ENCODE results near the gene SLAIN2.

The SLAIN2 gene

DNA sequence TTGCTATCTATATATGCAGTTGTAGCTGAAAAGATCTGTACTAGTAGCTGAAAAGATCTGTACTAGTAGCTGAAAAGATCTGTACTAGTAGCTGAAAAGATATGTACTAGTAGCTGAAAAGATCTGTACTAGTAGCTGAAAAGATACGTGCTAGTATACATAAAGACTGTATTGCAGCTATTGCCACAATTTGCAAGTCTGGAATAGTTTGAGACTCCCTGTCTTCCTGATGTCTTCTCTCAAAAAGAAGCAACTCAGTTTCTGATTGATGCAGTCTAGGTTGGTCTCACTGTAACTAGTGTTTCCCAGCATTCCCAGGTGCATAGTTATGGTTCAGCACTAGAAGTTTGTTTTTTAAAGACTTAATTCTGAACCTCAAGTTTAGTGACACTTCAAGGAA lies 15.0 kb downstream of the SLAIN2 start:
- no peaks in the 10 kb centered on the region for H3K27me3 ChIP-seq (ENCODE audit: control insufficient read depth, insufficient read depth, low read length)
- H3K36me3 ChIP-seq (ENCODE audit: control insufficient read depth, insufficient read depth, low read length): no peaks in the 10 kb centered on the region
- no peak overlapping the region for H3K9ac ChIP-seq (ENCODE audit: low read length)
- H3K4me1 ChIP-seq (ENCODE audit: control insufficient read depth, insufficient read depth, low read length): peaks cover 5% of the 10 kb centered on the region
- H3K4me3 ChIP-seq (ENCODE audit: low read length): no peak overlapping the region
- no peak overlapping the region for H3K27ac ChIP-seq (ENCODE audit: low read depth, low read length)

DNA sequence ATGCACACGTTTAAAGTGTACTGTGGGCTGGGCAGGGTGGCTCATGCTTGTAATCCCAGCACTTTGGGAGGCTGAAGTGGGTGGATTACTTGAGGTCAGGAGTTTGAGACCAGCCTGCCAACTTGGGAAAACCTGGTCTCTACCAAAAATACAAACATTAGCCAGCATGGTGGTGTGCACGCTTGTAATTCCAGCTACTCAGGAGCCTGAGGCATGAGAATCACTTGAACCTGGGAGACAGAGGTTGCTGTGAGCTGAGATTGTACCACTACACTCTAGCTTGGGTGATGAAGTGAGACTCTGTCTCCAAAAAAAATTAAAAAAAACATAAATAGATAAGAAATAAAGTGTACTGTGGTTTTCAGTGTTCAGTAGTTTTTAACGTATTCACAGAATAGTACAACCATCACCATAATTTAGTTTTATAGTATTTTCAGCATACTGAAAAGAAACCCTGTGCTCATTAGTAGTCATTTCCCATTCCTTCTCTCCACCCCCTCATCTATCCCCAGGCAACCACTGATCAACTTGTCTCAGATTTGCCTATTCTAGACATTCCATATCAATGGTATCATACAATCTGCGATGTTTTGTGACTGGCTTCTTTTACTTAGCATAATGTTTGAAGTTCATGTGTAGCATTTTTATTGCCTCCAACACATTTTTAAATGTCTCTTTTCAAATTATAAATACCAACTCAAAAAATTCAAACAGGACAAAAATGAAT lies 19.1 kb downstream of the SLAIN2 start:
- Histone ChIP-seq H3K9ac (ENCODE audit: low read length) (no peak overlapping the region), H3K4me3 (ENCODE audit: low read length) (no peak overlapping the region), H3K27ac (ENCODE audit: low read depth, low read length) (no peak overlapping the region), H3K27me3 (ENCODE audit: control insufficient read depth, insufficient read depth, low read length) (no peaks in the 10 kb centered on the region), H3K36me3 (ENCODE audit: control insufficient read depth, insufficient read depth, low read length) (no peaks in the 10 kb centered on the region), H3K4me1 (ENCODE audit: control insufficient read depth, insufficient read depth, low read length) (peaks cover 5% of the 10 kb centered on the region)

DNA sequence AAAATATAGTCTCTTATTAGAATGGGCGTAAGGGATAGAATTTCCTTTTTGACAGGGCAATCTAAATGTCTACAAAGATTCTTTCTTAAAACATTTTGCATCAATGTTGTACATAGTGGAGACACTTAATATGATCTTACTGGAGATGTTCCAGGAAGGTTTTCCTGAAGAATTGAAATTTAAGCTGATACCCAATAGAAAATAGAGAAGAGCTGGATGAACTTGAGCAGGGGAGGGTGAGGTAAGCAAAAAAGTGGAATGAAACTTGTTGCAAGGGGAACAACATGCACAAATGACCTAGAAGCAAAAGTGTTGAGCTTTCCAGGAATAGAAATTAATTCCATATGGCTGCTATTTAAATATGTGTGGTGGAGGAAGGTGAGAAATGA lies 19.7 kb downstream of the SLAIN2 start:
- no peak overlapping the region for H3K9ac ChIP-seq (ENCODE audit: low read length)

DNA sequence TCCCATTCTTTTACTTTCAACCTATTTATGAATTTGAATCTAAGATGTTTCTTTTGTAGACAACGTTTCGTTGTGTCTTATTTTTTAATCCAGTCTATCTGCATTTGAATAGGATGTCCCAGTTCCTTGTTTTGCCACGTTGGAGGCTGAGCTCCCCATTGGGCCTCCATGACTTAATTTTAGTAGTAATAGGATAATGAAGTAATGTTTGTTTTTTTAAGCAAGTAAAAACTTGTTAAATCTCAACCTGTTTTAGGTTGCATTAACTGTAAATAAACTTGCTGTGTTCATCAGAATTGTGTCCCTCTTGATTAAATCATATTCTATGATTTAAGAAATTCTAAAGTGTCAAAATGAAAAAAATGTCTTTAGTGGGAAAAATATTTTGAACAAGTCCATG lies 25.3 kb downstream of the SLAIN2 start:
- Histone ChIP-seq H3K4me3 (ENCODE audit: low read length) (no peak overlapping the region), H3K4me1 (ENCODE audit: control insufficient read depth, insufficient read depth, low read length) (no peaks in the 10 kb centered on the region), H3K9ac (ENCODE audit: low read length) (no peak overlapping the region), H3K27ac (ENCODE audit: low read depth, low read length) (no peak overlapping the region), H3K27me3 (ENCODE audit: control insufficient read depth, insufficient read depth, low read length) (no peaks in the 10 kb centered on the region), H3K36me3 (ENCODE audit: control insufficient read depth, insufficient read depth, low read length) (no peaks in the 10 kb centered on the region)

More for the DNA sequence above, 19.7 kb downstream of the SLAIN2 start:
- Histone ChIP-seq H3K36me3 (ENCODE audit: control insufficient read depth, insufficient read depth, low read length) (no peaks in the 10 kb centered on the region), H3K4me1 (ENCODE audit: control insufficient read depth, insufficient read depth, low read length) (peaks cover 5% of the 10 kb centered on the region), H3K27ac (ENCODE audit: low read depth, low read length) (no peak overlapping the region), H3K4me3 (ENCODE audit: low read length) (no peak overlapping the region), H3K27me3 (ENCODE audit: control insufficient read depth, insufficient read depth, low read length) (no peaks in the 10 kb centered on the region)

DNA sequence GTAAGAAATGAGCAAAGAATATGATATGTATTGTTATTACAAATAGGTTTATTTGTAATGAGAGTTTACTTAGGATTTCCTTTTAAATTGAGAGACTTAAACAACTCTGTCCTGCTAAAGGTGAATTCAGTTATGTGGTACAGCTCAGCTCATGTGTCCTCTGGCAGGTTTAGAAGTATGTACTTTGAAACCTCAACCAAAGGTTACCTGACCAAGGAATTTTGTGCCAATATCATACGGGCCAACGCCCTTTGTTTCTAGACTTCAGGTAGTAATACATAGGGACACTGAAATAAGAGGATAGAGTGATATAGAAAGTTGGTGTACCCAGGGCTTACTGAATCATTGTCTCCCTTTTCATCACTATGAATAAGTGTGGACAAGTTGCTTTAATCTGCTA lies 25.7 kb downstream of the SLAIN2 start:
- Histone ChIP-seq H3K4me1 (ENCODE audit: control insufficient read depth, insufficient read depth, low read length) (no peaks in the 10 kb centered on the region), H3K27ac (ENCODE audit: low read depth, low read length) (no peak overlapping the region), H3K36me3 (ENCODE audit: control insufficient read depth, insufficient read depth, low read length) (no peaks in the 10 kb centered on the region), H3K4me3 (ENCODE audit: low read length) (no peak overlapping the region), H3K27me3 (ENCODE audit: control insufficient read depth, insufficient read depth, low read length) (no peaks in the 10 kb centered on the region), H3K9ac (ENCODE audit: low read length) (no peak overlapping the region)

DNA sequence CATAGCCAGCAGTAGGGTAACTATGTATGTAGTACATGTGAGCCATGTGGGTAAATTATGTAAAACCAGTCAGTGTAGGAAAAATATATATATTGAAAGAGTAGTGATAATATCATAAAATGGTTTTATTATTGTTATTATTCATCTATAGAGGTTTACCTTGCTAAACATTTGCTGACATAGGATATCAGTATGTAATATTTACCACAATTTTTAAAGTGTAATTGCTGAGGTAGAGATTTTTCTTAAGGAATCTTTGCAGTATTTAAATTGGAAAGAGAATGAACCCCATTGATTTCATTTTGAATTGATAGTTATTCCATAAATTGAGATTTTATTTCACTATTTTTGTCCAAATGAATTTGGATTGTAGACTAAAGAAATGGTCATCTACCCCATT lies 27.1 kb downstream of the SLAIN2 start:
- no peak overlapping the region for H3K27ac ChIP-seq (ENCODE audit: low read depth, low read length)

DNA sequence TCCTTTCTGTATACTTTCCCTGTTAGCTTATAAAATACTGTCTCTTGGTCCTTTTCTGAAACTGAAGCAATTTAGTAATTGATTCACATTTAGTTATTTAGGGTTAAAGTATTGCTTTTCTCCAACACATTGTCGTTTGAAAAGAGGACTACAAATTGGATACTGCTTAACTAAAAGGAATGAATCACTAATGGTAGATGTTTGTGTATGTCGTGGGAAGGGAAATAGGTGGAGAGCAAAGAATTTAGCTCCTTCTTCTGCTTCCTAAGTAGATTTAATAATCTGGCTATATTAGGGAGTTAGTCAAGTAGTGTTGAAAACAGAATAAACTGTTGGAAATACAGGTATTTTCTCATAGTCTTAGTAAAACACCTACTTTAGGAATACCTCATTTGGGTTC lies 27.9 kb downstream of the SLAIN2 start:
- Histone ChIP-seq H3K9ac (ENCODE audit: low read length) (no peak overlapping the region), H3K27me3 (ENCODE audit: control insufficient read depth, insufficient read depth, low read length) (no peaks in the 10 kb centered on the region), H3K36me3 (ENCODE audit: control insufficient read depth, insufficient read depth, low read length) (no peaks in the 10 kb centered on the region), H3K4me1 (ENCODE audit: control insufficient read depth, insufficient read depth, low read length) (no peaks in the 10 kb centered on the region), H3K4me3 (ENCODE audit: low read length) (no peak overlapping the region), H3K27ac (ENCODE audit: low read depth, low read length) (no peak overlapping the region)

More for the DNA sequence above, 27.1 kb downstream of the SLAIN2 start:
- Histone ChIP-seq H3K36me3 (ENCODE audit: control insufficient read depth, insufficient read depth, low read length) (no peaks in the 10 kb centered on the region), H3K4me3 (ENCODE audit: low read length) (no peak overlapping the region), H3K27me3 (ENCODE audit: control insufficient read depth, insufficient read depth, low read length) (no peaks in the 10 kb centered on the region), H3K4me1 (ENCODE audit: control insufficient read depth, insufficient read depth, low read length) (no peaks in the 10 kb centered on the region), H3K9ac (ENCODE audit: low read length) (no peak overlapping the region)

DNA sequence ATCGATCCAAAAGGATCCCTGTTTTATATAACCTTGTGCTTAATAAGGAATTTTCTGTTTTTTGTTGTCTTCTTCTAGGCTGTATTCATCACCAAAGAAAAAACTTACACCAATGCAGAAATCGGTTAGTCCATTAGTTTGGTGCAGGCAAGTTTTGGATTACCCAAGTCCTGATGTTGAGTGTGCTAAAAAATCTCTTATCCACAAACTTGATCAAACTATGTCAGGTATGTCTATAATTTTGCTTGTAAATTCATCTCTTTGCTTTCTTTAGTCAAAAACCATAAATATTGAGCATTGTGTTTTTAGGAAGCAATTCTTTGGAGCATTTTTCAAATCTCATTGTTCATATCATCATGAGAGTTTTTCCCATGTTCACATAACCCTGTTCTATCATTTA lies 28.4 kb downstream of the SLAIN2 start:
- H3K36me3 ChIP-seq (ENCODE audit: control insufficient read depth, insufficient read depth, low read length): no peaks in the 10 kb centered on the region
- no peak overlapping the region for H3K9ac ChIP-seq (ENCODE audit: low read length)
- no peak overlapping the region for H3K4me3 ChIP-seq (ENCODE audit: low read length)
- no peaks in the 10 kb centered on the region for H3K4me1 ChIP-seq (ENCODE audit: control insufficient read depth, insufficient read depth, low read length)
- no peak overlapping the region for H3K27ac ChIP-seq (ENCODE audit: low read depth, low read length)
- no peaks in the 10 kb centered on the region for H3K27me3 ChIP-seq (ENCODE audit: control insufficient read depth, insufficient read depth, low read length)

DNA sequence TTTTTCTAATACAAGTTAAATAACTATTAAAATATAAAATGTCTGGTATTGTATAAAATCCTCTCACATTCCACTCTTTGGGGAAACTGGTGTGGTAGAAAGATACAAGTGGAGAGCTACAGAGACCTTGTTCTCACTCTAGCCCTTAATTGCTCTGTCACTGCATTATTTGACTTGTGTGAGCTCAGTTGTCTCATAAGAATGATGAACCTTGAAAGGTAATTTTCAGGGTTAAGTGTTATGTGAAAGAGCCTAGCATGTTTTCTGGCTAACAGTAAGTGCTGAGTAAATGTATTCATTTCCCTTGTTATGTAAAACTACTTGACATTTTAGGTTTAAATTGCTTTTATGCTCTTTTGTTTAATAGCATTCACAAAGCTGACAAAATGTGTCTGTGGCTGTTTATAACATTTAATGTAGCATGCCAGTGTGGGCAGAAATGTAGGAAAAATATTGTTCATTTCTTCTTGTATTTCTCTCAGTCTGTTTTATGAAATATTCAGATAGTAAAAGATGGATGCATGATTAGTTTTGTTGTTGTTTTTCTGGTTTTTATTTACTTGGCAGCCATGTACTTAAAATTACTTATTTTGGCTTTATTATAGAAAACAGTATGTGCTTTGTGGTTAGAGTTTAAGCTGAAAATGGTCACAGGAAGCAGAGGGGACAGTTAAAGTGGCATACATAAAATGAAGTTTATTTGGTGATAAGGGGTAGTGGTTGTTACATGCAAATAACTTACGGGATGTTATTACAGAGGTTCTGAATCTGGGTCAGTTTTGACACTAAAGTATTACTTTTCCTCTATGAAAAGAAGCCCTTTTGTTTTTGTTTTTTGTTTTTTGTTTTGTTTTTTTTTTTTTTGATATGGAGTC lies 29.2 kb downstream of the SLAIN2 start:
- H3K4me1 ChIP-seq (ENCODE audit: control insufficient read depth, insufficient read depth, low read length): no peaks in the 10 kb centered on the region
- no peak overlapping the region for H3K9ac ChIP-seq (ENCODE audit: low read length)
- H3K4me3 ChIP-seq (ENCODE audit: low read length): no peak overlapping the region
- H3K36me3 ChIP-seq (ENCODE audit: control insufficient read depth, insufficient read depth, low read length): no peaks in the 10 kb centered on the region
- H3K27me3 ChIP-seq (ENCODE audit: control insufficient read depth, insufficient read depth, low read length): no peaks in the 10 kb centered on the region
- H3K27ac ChIP-seq (ENCODE audit: low read depth, low read length): no peak overlapping the region

DNA sequence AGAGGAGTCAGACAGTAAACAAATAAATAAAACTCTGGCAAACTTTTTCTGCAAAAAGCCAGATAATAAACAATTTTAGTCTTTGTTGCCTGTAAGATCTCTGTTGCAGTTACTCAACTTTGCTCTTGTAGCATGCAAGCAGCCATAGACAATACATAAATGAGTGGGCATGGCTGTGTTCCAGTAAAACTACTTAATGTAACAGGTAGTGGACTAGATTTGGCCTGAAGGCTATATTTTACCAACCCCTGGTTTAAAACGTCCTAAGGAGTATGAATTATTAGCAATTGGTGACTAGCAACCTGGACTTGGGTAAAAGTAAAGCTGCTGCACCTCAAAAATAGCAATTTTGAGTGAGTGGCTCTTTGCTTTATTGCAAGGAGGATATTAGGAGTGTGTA lies 30.9 kb downstream of the SLAIN2 start:
- Histone ChIP-seq H3K27me3 (ENCODE audit: control insufficient read depth, insufficient read depth, low read length) (no peaks in the 10 kb centered on the region), H3K27ac (ENCODE audit: low read depth, low read length) (no peak overlapping the region), H3K4me3 (ENCODE audit: low read length) (no peak overlapping the region), H3K36me3 (ENCODE audit: control insufficient read depth, insufficient read depth, low read length) (no peaks in the 10 kb centered on the region), H3K9ac (ENCODE audit: low read length) (no peak overlapping the region), H3K4me1 (ENCODE audit: control insufficient read depth, insufficient read depth, low read length) (no peaks in the 10 kb centered on the region)

DNA sequence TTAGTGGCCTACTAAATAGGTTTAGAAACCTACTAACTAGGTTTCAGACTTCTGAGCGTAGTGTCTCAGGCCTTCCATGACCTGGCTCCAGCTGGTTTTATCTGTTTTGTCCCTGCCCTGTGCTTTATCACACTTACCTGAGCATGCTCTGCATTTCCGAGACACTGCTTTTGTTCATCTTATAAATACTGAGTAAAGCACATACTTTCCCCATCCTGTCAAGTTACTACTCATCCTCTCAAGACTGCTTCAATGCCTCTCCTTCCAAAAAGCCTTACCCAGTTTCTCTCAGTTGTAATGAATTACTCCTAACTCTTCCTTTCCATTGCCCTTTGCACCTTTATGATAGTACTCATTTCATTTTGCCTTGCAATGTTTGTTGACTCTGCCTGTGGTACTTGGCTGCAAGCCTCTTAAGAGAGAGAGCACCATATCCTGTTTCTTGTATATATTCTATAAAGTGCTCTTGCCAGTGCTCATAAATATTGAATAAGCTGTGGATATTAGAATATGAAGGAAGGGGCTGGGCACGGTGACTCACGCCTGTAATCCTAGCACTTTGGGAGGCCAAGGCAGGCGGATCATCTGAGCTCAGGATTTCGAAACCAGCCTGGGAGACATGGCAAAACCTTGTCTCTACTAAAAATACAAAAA lies 34.4 kb downstream of the SLAIN2 start:
- H3K4me3 ChIP-seq (ENCODE audit: low read length): no peak overlapping the region
- no peaks in the 10 kb centered on the region for H3K36me3 ChIP-seq (ENCODE audit: control insufficient read depth, insufficient read depth, low read length)
- no peak overlapping the region for H3K27ac ChIP-seq (ENCODE audit: low read depth, low read length)
- no peaks in the 10 kb centered on the region for H3K4me1 ChIP-seq (ENCODE audit: control insufficient read depth, insufficient read depth, low read length)
- H3K27me3 ChIP-seq (ENCODE audit: control insufficient read depth, insufficient read depth, low read length): no peaks in the 10 kb centered on the region
- H3K9ac ChIP-seq (ENCODE audit: low read length): no peak overlapping the region

DNA sequence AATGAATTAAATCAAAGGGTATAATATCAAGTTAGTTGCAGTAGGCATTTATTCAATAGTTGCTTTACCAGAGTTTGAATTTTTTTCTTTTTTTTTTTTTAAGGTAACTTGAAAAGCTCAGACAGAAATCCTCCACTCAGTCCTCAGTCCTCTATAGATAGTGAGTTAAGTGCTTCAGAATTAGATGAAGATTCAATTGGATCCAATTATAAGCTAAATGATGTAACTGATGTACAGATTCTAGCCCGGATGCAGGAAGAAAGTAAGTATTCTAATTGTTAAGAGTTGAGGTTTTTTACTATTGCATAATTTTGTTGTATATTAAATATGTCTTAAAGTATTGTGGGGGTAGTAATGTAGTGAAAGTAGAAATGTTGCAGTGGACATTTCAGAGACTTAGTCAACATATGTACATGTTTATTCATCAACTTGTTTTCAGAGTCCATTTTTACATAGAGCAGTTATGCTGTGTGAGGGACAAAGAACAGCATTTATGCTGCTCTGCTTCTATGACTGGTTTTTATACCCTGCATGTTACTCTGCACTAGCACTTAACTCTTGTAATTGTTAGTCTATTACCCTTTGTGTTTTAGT lies 38.4 kb downstream of the SLAIN2 start:
- H3K27me3 ChIP-seq (ENCODE audit: control insufficient read depth, insufficient read depth, low read length): no peaks in the 10 kb centered on the region
- no peak overlapping the region for H3K9ac ChIP-seq (ENCODE audit: low read length)
- H3K36me3 ChIP-seq (ENCODE audit: control insufficient read depth, insufficient read depth, low read length): no peaks in the 10 kb centered on the region
- H3K4me1 ChIP-seq (ENCODE audit: control insufficient read depth, insufficient read depth, low read length): no peaks in the 10 kb centered on the region
- no peak overlapping the region for H3K27ac ChIP-seq (ENCODE audit: low read depth, low read length)
- no peak overlapping the region for H3K4me3 ChIP-seq (ENCODE audit: low read length)

All from rectal smooth muscle tissue (tissue), 1 donor.